NCI-H2107 (cell line): ENCODE results near the gene CPSF2.
"Not testable (repeated sequence)": the region's sequence is repeated elsewhere in the genome, so short reads cannot be mapped to it uniquely, and the experiment has no call there.

ENCODE experiments used
- DNase-seq: peaks from one replicate; lab custom pipeline; 2025; lab: John Stamatoyannopoulos, UW

Gene CPSF2

GRCh38 chr14:92160619-92161018, 38.9 kb downstream of the CPSF2 start:
- DNase-seq: no peak

- DNase-seq: no peak
These were observed 39.8 kb downstream of the CPSF2 start for GRCh38 chr14:92161521-92161920.

- DNase-seq: no peak
These were observed 43.2 kb downstream of the CPSF2 start for GRCh38 chr14:92164958-92165357.

GRCh38 chr14:92173668-92174067, 51.9 kb downstream of the CPSF2 start:
- DNase-seq: no peak

GRCh38 chr14:92175811-92176210, 54.0 kb downstream of the CPSF2 start:
- DNase-seq: no peak

GRCh38 chr14:92176476-92176875, 54.7 kb downstream of the CPSF2 start:
- no peak for DNase-seq

- not testable (repeated sequence) for DNase-seq
These were observed 57.4 kb downstream of the CPSF2 start for GRCh38 chr14:92179178-92179577.

GRCh38 chr14:92185559-92185958, 63.8 kb downstream of the CPSF2 start:
- DNase-seq: no peak

GRCh38 chr14:92187616-92188015, 65.8 kb downstream of the CPSF2 start:
- not testable (repeated sequence) for DNase-seq

- no peak for DNase-seq
These were observed 69.0 kb downstream of the CPSF2 start for GRCh38 chr14:92190768-92191167.

- no peak for DNase-seq
These were observed 77.0 kb downstream of the CPSF2 start for GRCh38 chr14:92198804-92199203.

- no peak for DNase-seq
These were observed 78.0 kb downstream of the CPSF2 start for GRCh38 chr14:92199763-92200162.

GRCh38 chr14:92203116-92203515, 81.3 kb downstream of the CPSF2 start:
- DNase-seq: no peak

- no peak for DNase-seq
These were observed 83.0 kb downstream of the CPSF2 start for GRCh38 chr14:92204792-92205191.

GRCh38 chr14:92207012-92207927, 85.5 kb downstream of the CPSF2 start:
- no peak for DNase-seq

GRCh38 chr14:92207928-92208265, 86.1 kb downstream of the CPSF2 start:
- no peak for DNase-seq

- no peak for DNase-seq
These were observed 87.4 kb downstream of the CPSF2 start for GRCh38 chr14:92209141-92209540.

- not testable (repeated sequence) for DNase-seq
These were observed 91.4 kb downstream of the CPSF2 start for GRCh38 chr14:92213125-92213524.

GRCh38 chr14:92215579-92215978, 93.8 kb downstream of the CPSF2 start:
- no peak for DNase-seq

- no peak for DNase-seq
These were observed 96.2 kb downstream of the CPSF2 start for GRCh38 chr14:92217936-92218335.
